Mesodermal cell (in vitro differentiated cells): ENCODE measurements around the gene PLOD3.

Source experiments
- H3K27ac ChIP-seq: 2 replicates; pipeline ENCODE4 v1.7.0; 2013; ENCODE audit warnings: mild to moderate bottlenecking, low read depth, low read length, moderate library complexity; ENCODE audit not compliant: severe bottlenecking
- H3K36me3 ChIP-seq: 2 replicates; pipeline ENCODE4 v1.7.1; 2013; ENCODE audit warnings: mild to moderate bottlenecking, low read length, moderate library complexity; ENCODE audit not compliant: control insufficient read depth, insufficient read depth
- H3K4me1 ChIP-seq: one replicate; pipeline ENCODE4 v1.7.1; 2013; ENCODE audit warnings: mild to moderate bottlenecking, low read length; ENCODE audit not compliant: insufficient read depth, control insufficient read depth, poor library complexity, severe bottlenecking
- H3K4me3 ChIP-seq: 2 replicates; pipeline ENCODE4 v1.7.0; 2013; ENCODE audit warnings: low read length, control low read depth, mild to moderate bottlenecking; ENCODE audit not compliant: insufficient read depth, poor library complexity, severe bottlenecking; ENCODE audit errors: extremely low read depth
- H3K9me3 ChIP-seq: 2 replicates; pipeline ENCODE4 v1.7.1; 2013; ENCODE audit warnings: mild to moderate bottlenecking, low read length, moderate library complexity; ENCODE audit not compliant: control insufficient read depth
- WGBS, 2 experiments: methylation state at CpG; one replicate each; pipeline ENCODE4 v1.1.5; 2013; ENCODE audit warnings: missing lambda C conversion rate in 2 of 2; ENCODE audit not compliant: insufficient coverage in 2 of 2; 5-methylcytosine and 5-hydroxymethylcytosine counted together

The PLOD3 gene

DNA sequence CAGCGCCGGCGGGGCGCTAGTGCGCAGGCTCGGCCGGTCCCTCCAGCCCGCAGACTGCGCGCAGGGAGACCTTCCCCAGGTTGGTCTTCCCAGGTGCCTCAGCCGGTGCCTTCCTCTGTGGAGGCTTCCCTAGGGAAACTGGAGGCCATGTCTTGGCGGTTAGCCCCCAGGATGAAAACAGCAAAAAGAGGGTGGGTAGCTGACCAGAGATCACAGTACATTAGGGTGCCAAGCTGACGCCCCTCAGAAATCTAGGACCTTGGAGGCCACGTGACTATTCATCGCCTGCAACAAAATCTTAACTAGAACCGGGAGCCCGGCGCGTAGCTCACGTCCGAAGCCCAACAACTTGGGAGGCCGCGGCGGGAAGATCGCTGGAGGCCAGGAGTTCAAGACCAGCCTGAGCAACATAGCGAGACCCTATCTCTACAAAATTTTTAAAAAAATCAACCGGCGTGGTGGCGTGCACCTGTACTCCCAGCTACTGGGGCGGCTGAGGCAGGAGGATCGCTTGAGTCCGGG, 27.8 kb upstream of the PLOD3 start:
- 54 to 55% methylated on average over 32 of the region's 32 CpGs for WGBS, 2 experiments
- Histone ChIP-seq H3K4me1 (peaks cover 7% of the 10 kb centered on the region), H3K36me3 (peaks cover 46% of the 10 kb centered on the region), H3K4me3 (peak overlapping the region; percentile 95), H3K27ac (no peak overlapping the region), H3K9me3 (no peaks in the 10 kb centered on the region)

DNA sequence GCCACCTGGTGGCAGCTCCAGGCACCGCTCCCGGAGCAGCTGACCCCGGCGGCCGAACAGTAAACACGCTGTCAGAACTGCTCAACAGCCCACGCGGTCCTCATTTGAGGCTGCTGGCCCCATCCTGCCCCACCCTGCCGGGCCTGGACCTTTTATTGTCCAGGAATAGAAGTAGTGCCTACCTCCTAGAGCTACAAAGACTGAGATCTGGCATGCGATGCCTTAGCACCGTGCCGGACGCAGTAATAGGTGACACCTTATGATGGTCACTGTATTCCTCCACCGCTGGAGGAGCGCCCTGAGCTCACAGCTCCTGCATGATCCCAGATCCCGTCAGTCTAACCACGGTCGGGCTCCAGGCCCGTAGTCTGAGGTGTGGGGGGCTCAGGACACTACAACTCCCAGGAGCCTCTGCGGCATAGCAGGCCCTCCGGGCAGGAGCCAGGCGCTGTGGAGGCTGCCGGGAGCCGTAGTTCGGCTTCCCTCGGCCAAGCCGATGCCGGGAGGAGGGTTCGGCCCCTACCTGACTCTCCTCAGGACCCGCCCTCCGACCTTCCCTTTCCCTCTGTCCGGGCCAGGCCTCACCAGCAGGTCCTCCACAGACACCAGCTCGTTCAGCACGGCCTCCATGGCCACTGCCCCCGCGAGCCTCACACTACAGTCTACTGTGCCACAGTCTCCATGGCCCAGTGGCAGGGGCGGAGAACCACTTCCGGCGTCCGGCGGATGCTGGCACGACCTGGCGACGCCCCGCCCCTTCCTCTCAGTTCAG, 27.2 kb upstream of the PLOD3 start, which contains the start of gene FIS1:
Gene FIS1 (minus strand): TSS at position 707 of the 772 bp plus-strand sequence. CDS start 77 bp downstream, at position 630.
- Histone ChIP-seq H3K4me3 (peak within 1 kb of the TSS; percentile 95), H3K9me3 (no peaks in the 10 kb centered on the region), H3K36me3 (peaks cover 46% of the 10 kb centered on the region), H3K4me1 (peaks cover 12% of the 10 kb centered on the region), H3K27ac (peak within 1 kb of the TSS; percentile 80)
- 0 to 1% methylated on average over 38 to 43 of the region's 45 CpGs for WGBS, 2 experiments

DNA sequence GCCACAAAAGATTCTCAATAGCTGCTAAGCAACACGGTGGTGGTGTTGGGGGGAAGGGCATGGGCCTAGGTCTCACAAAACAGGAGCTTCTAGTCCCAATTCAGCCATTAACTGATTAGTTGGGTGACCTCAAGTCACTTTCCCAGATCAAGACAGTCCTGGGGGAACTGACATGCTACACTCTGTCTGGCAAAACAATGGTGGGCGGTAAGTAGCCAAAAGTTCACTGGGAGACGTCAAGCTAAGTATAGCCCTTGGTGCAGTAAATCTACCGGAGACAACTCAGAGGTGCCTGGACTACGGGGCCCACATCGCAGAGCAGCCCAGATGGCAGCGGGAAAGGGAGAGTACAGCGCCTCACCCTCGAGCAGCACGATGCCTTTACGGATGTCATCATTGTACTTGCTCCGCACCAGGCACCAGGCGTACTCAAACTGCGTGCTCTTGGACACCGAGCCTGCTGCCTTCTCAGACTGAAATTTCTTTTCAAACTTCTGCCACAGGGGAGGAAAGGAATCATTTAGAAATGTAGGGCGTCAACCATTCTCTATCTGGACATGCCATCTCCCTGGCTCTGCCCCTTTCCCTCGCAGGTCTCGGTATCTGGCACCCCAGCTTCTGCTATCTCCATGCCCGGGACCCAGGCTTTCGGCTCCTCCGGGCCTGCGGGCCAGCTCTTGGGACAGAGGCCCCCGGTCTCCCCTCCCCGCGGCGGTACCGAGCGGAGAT, 26.4 kb upstream of the PLOD3 start:
- Histone ChIP-seq H3K4me3 (peak overlapping the region; percentile 95), H3K9me3 (no peaks in the 10 kb centered on the region), H3K27ac (peak overlapping the region; percentile 80), H3K36me3 (peaks cover 46% of the 10 kb centered on the region), H3K4me1 (peaks cover 20% of the 10 kb centered on the region)
- 44 to 58% methylated on average over 20 to 27 of the region's 28 CpGs for WGBS, 2 experiments

DNA sequence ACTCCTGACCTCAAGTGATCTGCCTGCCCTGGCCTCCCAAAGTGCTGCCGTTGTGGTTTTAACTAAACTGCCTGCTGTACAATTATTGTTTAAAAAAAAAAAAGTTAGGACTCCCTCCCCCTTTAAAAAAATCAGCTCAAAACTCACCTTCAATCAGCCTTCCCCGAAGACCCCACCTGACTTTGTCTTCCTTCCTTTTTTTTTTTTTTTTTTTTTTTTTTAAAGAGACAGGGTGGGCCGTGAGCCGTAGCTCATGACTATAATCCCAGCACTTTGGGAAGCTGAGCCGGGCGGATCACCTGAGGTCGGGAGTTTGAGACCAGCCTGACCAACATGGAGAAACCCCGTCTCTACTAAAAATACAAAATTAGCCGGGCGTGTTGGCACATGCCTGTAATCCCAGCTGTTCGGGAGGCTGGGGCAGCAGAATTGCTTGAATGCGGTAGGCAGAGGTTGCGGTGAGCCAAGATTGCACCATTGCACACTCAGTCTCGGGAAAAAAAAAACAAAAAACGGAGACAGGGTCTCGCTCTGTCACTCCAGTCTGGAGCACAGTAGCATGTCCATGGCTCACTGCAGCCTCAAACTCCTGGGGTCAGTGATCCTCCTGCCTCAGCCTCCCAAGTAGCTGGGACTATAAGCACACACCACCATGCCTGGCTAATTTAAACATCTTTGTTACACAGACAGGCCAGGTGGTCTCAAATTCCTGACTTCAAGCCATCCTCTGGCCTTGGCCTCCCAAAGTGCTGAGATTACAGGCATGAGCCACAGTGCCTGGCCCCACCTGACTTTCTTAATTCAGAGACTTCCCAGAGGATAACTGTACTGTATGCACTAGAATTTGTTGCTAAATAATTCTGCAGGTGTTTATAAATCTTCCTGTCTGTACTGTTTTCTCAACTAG, 24.3 kb upstream of the PLOD3 start:
- Histone ChIP-seq H3K36me3 (peaks cover 47% of the 10 kb centered on the region), H3K27ac (no peak overlapping the region), H3K4me1 (peaks cover 32% of the 10 kb centered on the region), H3K4me3 (no peak overlapping the region), H3K9me3 (no peaks in the 10 kb centered on the region)
- 88 to 99% methylated on average over 11 of the region's 16 CpGs for WGBS, 2 experiments

DNA sequence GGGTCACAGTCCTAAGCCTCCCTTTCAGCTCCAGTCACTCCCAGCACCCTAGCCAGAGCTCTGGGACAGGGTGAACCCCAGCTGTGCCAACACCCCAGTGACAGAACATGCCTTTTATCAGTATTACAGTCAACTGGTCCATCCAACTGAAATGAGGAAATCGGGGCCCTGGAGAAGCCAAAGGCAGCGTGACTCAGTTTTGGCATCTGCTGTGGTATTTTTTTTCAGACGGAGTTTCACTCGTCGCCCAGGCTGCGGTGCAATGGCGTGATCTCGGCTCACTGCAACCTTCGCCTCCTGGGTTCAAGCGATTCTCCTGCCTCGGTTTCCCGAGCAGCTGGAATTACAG, 23.6 kb upstream of the PLOD3 start:
- Histone ChIP-seq H3K27ac (no peak overlapping the region), H3K4me1 (peaks cover 32% of the 10 kb centered on the region), H3K36me3 (peaks cover 50% of the 10 kb centered on the region), H3K4me3 (no peak overlapping the region), H3K9me3 (no peaks in the 10 kb centered on the region)
- 79 to 98% methylated on average over 10 of the region's 12 CpGs for WGBS, 2 experiments

DNA sequence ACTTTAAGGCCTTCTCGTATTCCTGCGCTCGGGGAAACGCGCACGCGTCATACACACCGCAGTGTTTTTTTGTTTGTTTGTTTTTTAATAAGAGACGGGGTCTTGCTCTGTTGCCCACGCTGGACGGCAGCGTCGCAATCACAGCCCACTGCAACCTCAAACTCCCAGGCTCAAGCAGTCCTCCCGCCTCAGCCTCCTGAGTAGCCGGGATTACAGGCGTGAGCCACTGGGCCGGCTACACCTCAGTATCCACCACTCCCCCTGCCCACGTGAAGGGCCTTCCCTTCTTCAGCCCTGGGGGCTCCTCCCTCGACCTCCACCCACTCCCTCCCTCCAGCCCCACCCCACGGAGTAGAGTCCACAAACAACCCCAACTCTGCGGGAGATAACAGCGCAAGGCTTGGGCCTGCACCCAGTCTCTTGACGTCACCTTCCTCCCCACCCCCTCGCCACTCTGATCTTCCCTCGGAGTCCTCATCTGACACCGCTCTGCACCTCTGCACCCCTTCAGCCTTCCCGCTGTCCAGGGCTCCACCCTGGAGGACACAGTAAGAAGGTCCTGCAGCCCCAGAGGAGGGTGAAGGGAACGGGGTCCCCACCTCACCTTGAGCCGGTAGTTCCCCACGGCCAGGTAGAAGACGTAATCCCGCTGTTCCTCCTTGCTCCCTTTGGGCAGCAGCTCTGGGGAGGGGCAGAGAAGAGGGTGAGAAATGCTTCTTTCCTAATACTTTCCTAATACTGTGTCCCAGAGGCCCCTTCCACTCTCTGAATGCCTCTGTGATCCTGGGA, 23.0 kb upstream of the PLOD3 start:
- Histone ChIP-seq H3K4me3 (no peak overlapping the region), H3K4me1 (peaks cover 32% of the 10 kb centered on the region), H3K36me3 (peaks cover 44% of the 10 kb centered on the region), H3K9me3 (no peaks in the 10 kb centered on the region), H3K27ac (no peak overlapping the region)
- 91 to 94% methylated on average over 16 to 31 of the region's 32 CpGs for WGBS, 2 experiments

DNA sequence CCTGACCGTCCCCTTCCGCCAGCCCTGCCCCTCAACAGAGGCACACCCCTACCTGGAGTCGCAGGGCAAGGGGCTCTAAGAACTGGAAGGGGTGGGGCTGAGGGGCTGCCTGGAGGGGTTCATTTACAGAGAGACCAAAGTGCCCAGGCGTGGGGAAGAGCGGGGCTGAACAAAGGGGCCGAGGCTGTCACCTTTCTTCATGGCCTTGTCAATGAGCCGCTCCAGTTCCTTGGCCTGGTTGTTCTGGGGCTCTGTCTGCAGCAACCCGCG, 22.5 kb upstream of the PLOD3 start:
- Histone ChIP-seq H3K4me1 (peaks cover 32% of the 10 kb centered on the region), H3K9me3 (no peaks in the 10 kb centered on the region), H3K27ac (no peak overlapping the region), H3K36me3 (peaks cover 44% of the 10 kb centered on the region), H3K4me3 (no peak overlapping the region)
- 92 to 98% methylated on average over 4 to 8 of the region's 9 CpGs for WGBS, 2 experiments

DNA sequence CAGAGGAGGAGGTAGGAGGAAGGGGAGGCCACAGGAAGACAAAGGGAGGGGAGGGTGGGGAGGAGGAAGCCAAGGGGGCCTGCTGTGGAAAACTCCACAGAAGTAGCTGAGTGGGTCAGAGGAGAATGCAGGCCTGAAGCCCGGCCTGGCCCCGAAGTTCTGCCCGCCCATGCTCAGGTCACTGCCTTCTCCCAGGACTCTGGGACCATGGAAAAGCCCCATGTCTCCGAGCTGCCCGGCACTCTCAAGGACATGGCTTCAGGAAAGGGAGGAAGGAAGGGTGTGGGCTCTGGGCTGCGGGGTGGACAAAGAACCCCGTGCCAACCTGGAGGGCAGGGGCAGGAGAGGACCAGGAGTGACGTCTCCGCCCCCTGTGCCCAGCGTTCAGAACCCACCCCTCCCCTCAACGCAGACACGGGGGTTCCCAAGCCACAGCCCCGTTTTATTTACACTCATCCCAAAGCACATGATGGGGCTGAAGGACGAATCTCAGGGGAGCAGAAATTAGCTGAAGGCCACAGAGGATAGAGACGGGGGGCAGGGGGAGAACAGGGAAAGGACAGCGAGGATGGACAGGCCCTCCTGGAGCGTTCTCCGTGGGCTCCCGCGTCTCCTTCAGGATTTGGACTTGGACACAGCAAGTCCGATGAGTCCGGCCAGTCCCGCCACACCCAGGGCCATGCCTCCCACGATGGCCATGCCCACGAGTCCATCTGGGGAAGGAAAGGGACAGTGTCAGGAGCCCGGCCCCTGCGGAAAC, 22.0 kb upstream of the PLOD3 start:
- Histone ChIP-seq H3K4me3 (no peak overlapping the region), H3K36me3 (peaks cover 44% of the 10 kb centered on the region), H3K4me1 (peaks cover 32% of the 10 kb centered on the region), H3K27ac (peak overlapping the region; percentile 66), H3K9me3 (no peaks in the 10 kb centered on the region)
- 88 to 94% methylated on average over 12 to 13 of the region's 27 CpGs for WGBS, 2 experiments

DNA sequence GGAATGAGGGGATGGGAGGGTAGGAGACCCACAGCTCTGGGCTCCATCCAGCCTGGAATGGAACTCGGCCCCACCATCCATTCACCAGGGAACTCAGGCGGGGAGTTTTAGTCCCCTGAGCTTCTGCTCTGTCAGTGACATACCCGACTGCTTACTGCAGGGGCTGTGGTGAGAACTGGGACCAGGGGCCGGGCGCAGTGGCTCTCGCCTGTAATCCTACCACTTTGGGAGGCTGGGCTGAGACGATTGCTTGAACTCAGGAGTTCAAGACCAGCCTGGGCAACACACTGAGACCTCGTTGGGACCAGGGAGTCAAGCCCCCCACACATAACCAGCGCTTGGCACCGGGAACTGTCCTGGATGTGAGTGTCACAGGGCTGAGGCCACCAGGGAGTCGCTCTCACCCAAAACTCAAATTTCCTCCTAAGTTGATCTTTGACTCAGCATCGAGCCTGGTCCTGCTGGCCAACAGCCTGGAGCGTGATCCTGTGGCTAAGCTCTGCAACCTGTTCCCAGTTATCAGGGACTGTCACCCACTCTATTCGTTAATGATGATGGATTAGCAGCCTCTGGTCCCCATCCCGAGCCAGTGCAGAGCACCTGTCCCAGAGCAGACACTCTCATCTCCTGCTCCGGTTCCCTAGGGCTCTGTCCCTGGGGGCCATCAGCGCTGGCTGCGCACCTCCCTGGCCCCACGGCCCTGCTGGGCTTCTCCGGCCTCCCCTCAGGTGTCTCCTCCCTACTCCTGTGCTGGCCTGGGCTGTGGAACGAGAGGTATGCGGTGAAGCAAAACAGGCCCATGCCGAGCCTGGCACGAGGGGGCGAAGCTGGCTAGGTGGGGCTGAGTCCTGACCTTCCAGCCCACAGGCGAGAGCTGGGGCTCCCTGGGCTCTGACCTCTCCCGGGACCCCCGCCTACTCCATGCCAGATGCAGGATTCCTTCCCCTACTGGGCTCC, 21.1 kb upstream of the PLOD3 start:
- Histone ChIP-seq H3K9me3 (no peaks in the 10 kb centered on the region), H3K4me1 (peaks cover 29% of the 10 kb centered on the region), H3K4me3 (no peak overlapping the region), H3K36me3 (peaks cover 44% of the 10 kb centered on the region), H3K27ac (peak overlapping the region; percentile 66)
- WGBS, 2 experiments = 85 to 91% methylated on average over 24 to 25 of the region's 28 CpGs
